ENCODE data around the gene DDIT3. TPM values are rescaled to one million over a fixed set of nuclear protein-coding genes. Genes with fewer than 3 reads are reported as not detected.

Gene DDIT3
- total and polyA plus RNA-seq, 2 donors (not counting 1 experiment from before 2014, with no cell fraction given), result 57.8 to 265 TPM

- Histone ChIP-seq H4K20me1 (ENCODE audit: control insufficient read depth, extremely low read depth, insufficient read depth, low read length) (no peaks in the 10 kb centered on the region), H3K36me3 (ENCODE audit: control insufficient read depth, insufficient read depth, low read length) (peaks cover 19% of the 10 kb centered on the region), H3K79me2 (ENCODE audit: control insufficient read depth, insufficient read depth, low read length) (peaks cover 21% of the 10 kb centered on the region), H3K9ac (ENCODE audit: insufficient read depth, low read length) (peak overlapping the region; percentile 65), H2AFZ (ENCODE audit: low read length) (peak overlapping the region; percentile 22), H3K4me1 (ENCODE audit: control insufficient read depth, extremely low read depth, insufficient read depth, low read length) (peaks cover 11% of the 10 kb centered on the region), H3K27ac (ENCODE audit: insufficient read depth, low read length) (peak overlapping the region; percentile 67), H3K4me2 (ENCODE audit: extremely low read depth, insufficient read depth, low read length) (peak overlapping the region; percentile 82), H3K9me3 (ENCODE audit: control insufficient read depth, insufficient read depth, low read depth, low read length) (no peaks in the 10 kb centered on the region), H3K27me3 (ENCODE audit: control insufficient read depth, insufficient read depth, low read length) (no peaks in the 10 kb centered on the region), H3K4me3 (replicated peaks in 1 of 4; ENCODE audit: control extremely low read depth in 1 of 4, insufficient read depth in 1 of 4, low read depth in 3 of 4, low read length in 4 of 4) (peak overlapping the region; percentile 81 to 99 (median 89))
- no peak for DNase-seq (ENCODE audit: low read depth in 2 of 2)
- no peak for TF ChIP-seq EZH2 (IDR thresholded peaks at IDR 0.05; ENCODE audit: low read length, missing control alignments)
- TF ChIP-seq, protein P1, sequence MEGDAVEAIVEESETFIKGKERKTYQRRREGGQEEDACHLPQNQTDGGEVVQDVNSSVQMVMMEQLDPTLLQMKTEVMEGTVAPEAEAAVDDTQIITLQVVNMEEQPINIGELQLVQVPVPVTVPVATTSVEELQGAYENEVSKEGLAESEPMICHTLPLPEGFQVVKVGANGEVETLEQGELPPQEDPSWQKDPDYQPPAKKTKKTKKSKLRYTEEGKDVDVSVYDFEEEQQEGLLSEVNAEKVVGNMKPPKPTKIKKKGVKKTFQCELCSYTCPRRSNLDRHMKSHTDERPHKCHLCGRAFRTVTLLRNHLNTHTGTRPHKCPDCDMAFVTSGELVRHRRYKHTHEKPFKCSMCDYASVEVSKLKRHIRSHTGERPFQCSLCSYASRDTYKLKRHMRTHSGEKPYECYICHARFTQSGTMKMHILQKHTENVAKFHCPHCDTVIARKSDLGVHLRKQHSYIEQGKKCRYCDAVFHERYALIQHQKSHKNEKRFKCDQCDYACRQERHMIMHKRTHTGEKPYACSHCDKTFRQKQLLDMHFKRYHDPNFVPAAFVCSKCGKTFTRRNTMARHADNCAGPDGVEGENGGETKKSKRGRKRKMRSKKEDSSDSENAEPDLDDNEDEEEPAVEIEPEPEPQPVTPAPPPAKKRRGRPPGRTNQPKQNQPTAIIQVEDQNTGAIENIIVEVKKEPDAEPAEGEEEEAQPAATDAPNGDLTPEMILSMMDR (conservative IDR thresholded peaks at IDR 0.05 in 1 of 2, IDR thresholded peaks at IDR 0.05 in 1 of 2; ENCODE audit: low read depth in 1 of 2, low read length in 2 of 2), result no peak
Measured at GRCh38 chr12:57488402-57489156, 31.7 kb downstream of the DDIT3 start.

GRCh38 chr12:57487597-57488401, 32.5 kb downstream of the DDIT3 start, which contains the start of gene MARS1:
Gene MARS1 (plus strand): TSS chr12:57488068. CDS start chr12:57488091, 23 bp downstream.
- H3K79me2 ChIP-seq (ENCODE audit: control insufficient read depth, insufficient read depth, low read length), result peaks cover 21% of the 10 kb centered on the region
- H4K20me1 ChIP-seq (ENCODE audit: control insufficient read depth, extremely low read depth, insufficient read depth, low read length), result no peaks in the 10 kb centered on the region
- H3K27ac ChIP-seq (ENCODE audit: insufficient read depth, low read length), result peak within 1 kb of the TSS; percentile 67
- H3K4me3 ChIP-seq (replicated peaks in 1 of 4; ENCODE audit: control extremely low read depth in 1 of 4, insufficient read depth in 1 of 4, low read depth in 3 of 4, low read length in 4 of 4), result peak within 1 kb of the TSS; percentile 81 to 99 (median 89)
- H3K27me3 ChIP-seq (ENCODE audit: control insufficient read depth, insufficient read depth, low read length), result no peaks in the 10 kb centered on the region
- peak; percentile 95 to 97 for DNase-seq (ENCODE audit: low read depth in 2 of 2)
- TF ChIP-seq, protein P1 (conservative IDR thresholded peaks at IDR 0.05 in 1 of 2, IDR thresholded peaks at IDR 0.05 in 1 of 2; ENCODE audit: low read depth in 1 of 2, low read length in 2 of 2), result no peak
- TF ChIP-seq EZH2 (IDR thresholded peaks at IDR 0.05; ENCODE audit: low read length, missing control alignments), result no peak
- H3K36me3 ChIP-seq (ENCODE audit: control insufficient read depth, insufficient read depth, low read length), result peaks cover 17% of the 10 kb centered on the region
- H3K4me1 ChIP-seq (ENCODE audit: control insufficient read depth, extremely low read depth, insufficient read depth, low read length), result peaks cover 15% of the 10 kb centered on the region
- H3K9me3 ChIP-seq (ENCODE audit: control insufficient read depth, insufficient read depth, low read depth, low read length), result no peaks in the 10 kb centered on the region
- peak within 1 kb of the TSS; percentile 60 for H2AFZ ChIP-seq (ENCODE audit: low read length)
- peak within 1 kb of the TSS; percentile 82 for H3K4me2 ChIP-seq (ENCODE audit: extremely low read depth, insufficient read depth, low read length)
- H3K9ac ChIP-seq (ENCODE audit: insufficient read depth, low read length), result peak within 1 kb of the TSS; percentile 65

DNA sequence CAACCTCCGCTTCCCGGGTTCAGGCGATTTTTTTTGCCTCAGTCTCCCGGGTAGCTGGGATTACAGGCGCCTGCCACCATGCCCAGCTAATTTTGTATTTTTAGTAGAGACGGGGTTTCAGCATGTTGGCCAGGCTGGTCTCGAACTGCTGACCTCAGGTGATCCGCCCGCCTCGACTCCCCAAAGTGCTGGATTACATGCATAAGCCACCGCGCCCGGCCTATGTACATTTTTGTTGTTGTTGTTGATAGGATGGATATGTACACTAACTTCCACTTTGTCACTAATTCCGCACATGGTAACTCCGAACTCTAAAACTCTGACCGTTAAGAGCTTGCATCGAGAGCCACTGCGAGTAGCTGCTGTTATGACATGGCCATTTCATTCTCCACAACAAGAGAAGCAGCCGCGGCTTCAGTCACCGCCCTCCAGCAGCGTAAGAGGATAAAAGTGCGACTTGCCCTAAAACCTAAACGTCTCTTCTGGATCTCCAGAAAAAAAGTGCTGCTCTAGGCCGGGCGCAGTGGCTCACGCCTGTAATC, 33.2 kb downstream of the DDIT3 start:
- Histone ChIP-seq H3K9ac (ENCODE audit: insufficient read depth, low read length) (no peak overlapping the region), H2AFZ (ENCODE audit: low read length) (peak overlapping the region; percentile 60), H3K79me2 (ENCODE audit: control insufficient read depth, insufficient read depth, low read length) (peaks cover 21% of the 10 kb centered on the region), H3K4me2 (ENCODE audit: extremely low read depth, insufficient read depth, low read length) (peak overlapping the region; percentile 52), H3K9me3 (ENCODE audit: control insufficient read depth, insufficient read depth, low read depth, low read length) (no peaks in the 10 kb centered on the region), H3K4me3 (replicated peaks in 1 of 4; ENCODE audit: control extremely low read depth in 1 of 4, insufficient read depth in 1 of 4, low read depth in 3 of 4, low read length in 4 of 4) (peak overlapping the region in 1 of 4 experiments; percentile 92), H3K27ac (ENCODE audit: insufficient read depth, low read length) (no peak overlapping the region), H3K4me1 (ENCODE audit: control insufficient read depth, extremely low read depth, insufficient read depth, low read length) (peaks cover 15% of the 10 kb centered on the region), H3K27me3 (ENCODE audit: control insufficient read depth, insufficient read depth, low read length) (no peaks in the 10 kb centered on the region), H3K36me3 (ENCODE audit: control insufficient read depth, insufficient read depth, low read length) (peaks cover 17% of the 10 kb centered on the region), H4K20me1 (ENCODE audit: control insufficient read depth, extremely low read depth, insufficient read depth, low read length) (no peaks in the 10 kb centered on the region)
- no peak for DNase-seq (ENCODE audit: low read depth in 2 of 2)
- TF ChIP-seq, protein P1 (conservative IDR thresholded peaks at IDR 0.05 in 1 of 2, IDR thresholded peaks at IDR 0.05 in 1 of 2; ENCODE audit: low read depth in 1 of 2, low read length in 2 of 2), result no peak
- no peak for TF ChIP-seq EZH2 (IDR thresholded peaks at IDR 0.05; ENCODE audit: low read length, missing control alignments)
